GM12872 (cell line): Measurements from ENCODE around the gene TBX22.

Experiments
- CTCF ChIP-seq: IDR thresholded peaks from 3 replicates; pipeline ENCODE4 v1.5.1; 2011; ENCODE audit warnings: low read depth, mild to moderate bottlenecking, low read length, moderate library complexity; ENCODE audit not compliant: insufficient read depth

The TBX22 gene

GRCh38 chrX:80014141-80014940 is at the start of gene TBX22:
TSS of gene TBX22 (plus strand) at chrX:80014753. CDS start at chrX:80022270, 7,517 bp downstream.
- TF ChIP-seq CTCF, result no peak

- no peak for TF ChIP-seq CTCF
These were observed 38.9 kb upstream of the TBX22 start for GRCh38 chrX:79975605-79976004.

GRCh38 chrX:80004458-80004857 is 10.1 kb upstream of the TBX22 start:
- TF ChIP-seq CTCF, result no peak

GRCh38 chrX:80011522-80011921 is 3.0 kb upstream of the TBX22 start:
- TF ChIP-seq CTCF, result no peak

GRCh38 chrX:80016182-80016581 is 1.6 kb downstream of the TBX22 start:
- TF ChIP-seq CTCF, result no peak

GRCh38 chrX:80021621-80022020 is 7.1 kb downstream of the TBX22 start:
- no peak for TF ChIP-seq CTCF

GRCh38 chrX:80022363-80023031 is 7.9 kb downstream of the TBX22 start:
- TF ChIP-seq CTCF, result no peak
